Neural progenitor cell (in vitro differentiated cells): Measurements from ENCODE around the gene MATN1. TPM values are rescaled to one million over a fixed set of nuclear protein-coding genes. Genes with fewer than 3 reads are reported as not detected.

Experiments used
- DNase-seq: peaks from one replicate; pipeline ENCODE4 v3.0.0-alpha.2; 2016; ENCODE audit warnings: low spot score
- H2AFZ ChIP-seq: fragments of 200-600 bp; sonication (generic); replicated peaks from 2 replicates; pipeline ENCODE4 v1.6.1; 2016; ENCODE audit warnings: antibody characterized with exemption
- H3F3A ChIP-seq: fragments of 200-600 bp; sonication (generic); 2 replicates; pipeline ENCODE4 v1.6.1; 2016; ENCODE audit warnings: antibody characterized with exemption, low read depth
- H3K27ac ChIP-seq: fragments of 200-600 bp; sonication (generic); 2 replicates; pipeline ENCODE4 v1.5.1; 2016; ENCODE audit warnings: mild to moderate bottlenecking
- H3K27me3 ChIP-seq: fragments of 200-600 bp; sonication (generic); 2 replicates; pipeline ENCODE4 v1.6.1; 2016; ENCODE audit warnings: mild to moderate bottlenecking, moderate library complexity
- H3K36me3 ChIP-seq: fragments of 200-600 bp; sonication (generic); 2 replicates; pipeline ENCODE4 v1.5.1; 2016
- H3K4me1 ChIP-seq: fragments of 200-600 bp; sonication (generic); 2 replicates; pipeline ENCODE4 v1.6.1; 2016; ENCODE audit warnings: mixed run types
- H3K4me2 ChIP-seq: fragments of 200-600 bp; sonication (generic); 2 replicates; pipeline ENCODE4 v1.6.1; 2016
- H3K4me3 ChIP-seq: fragments of 200-600 bp; sonication (generic); 2 replicates; pipeline ENCODE4 v1.5.1; 2016
- H3K79me2 ChIP-seq: fragments of 200-600 bp; sonication (generic); 2 replicates; pipeline ENCODE4 v1.6.1; 2016; ENCODE audit warnings: low read depth
- H3K9ac ChIP-seq: fragments of 200-600 bp; sonication (generic); 2 replicates; pipeline ENCODE4 v1.6.1; 2016
- H3K9me3 ChIP-seq: fragments of 200-600 bp; sonication (generic); 2 replicates; pipeline ENCODE4 v1.5.1; 2016; ENCODE audit warnings: low read depth
- H4K20me1 ChIP-seq: fragments of 200-600 bp; sonication (generic); 2 replicates; pipeline ENCODE4 v1.6.1; 2016; ENCODE audit warnings: low read depth
- H3K27ac Mint-ChIP-seq: 3 replicates; pipeline ENCODE4 v1.8.0; 2021; ENCODE audit warnings: mixed read lengths
- H3K27me3 Mint-ChIP-seq: 2 replicates; pipeline ENCODE4 v1.8.0; 2022; ENCODE audit warnings: low read depth, mild to moderate bottlenecking, inconsistent platforms, moderate library complexity, mixed read lengths; ENCODE audit not compliant: insufficient read depth
- H3K36me3 Mint-ChIP-seq: 3 replicates; pipeline ENCODE4 v1.8.0; 2021; ENCODE audit warnings: mixed read lengths
- H3K4me1 Mint-ChIP-seq: 3 replicates; pipeline ENCODE4 v1.8.0; 2021; ENCODE audit warnings: mixed read lengths
- H3K4me3 Mint-ChIP-seq: 3 replicates; pipeline ENCODE4 v1.8.0; 2021; ENCODE audit warnings: mild to moderate bottlenecking, moderate library complexity, mixed read lengths
- H3K9me3 Mint-ChIP-seq: 3 replicates; pipeline ENCODE4 v1.8.0; 2020; ENCODE audit warnings: mixed read lengths
- EZH2 ChIP-seq: fragments of 200-600 bp; sonication (generic); IDR thresholded peaks from 2 replicates; pipeline ENCODE4 v1.6.1; 2017; ENCODE audit warnings: antibody characterized with exemption, mild to moderate bottlenecking, moderate library complexity
- EZH2phosphoT487 ChIP-seq: fragments of 200-600 bp; sonication (generic); IDR thresholded peaks from 2 replicates; pipeline ENCODE4 v1.6.1; 2017; ENCODE audit warnings: antibody characterized with exemption
- total RNA-seq: library from RNA; depleted of rRNA; stranded (reverse); fragments of >200 nt; gene quantifications from 2 replicates; pipeline ENCODE4 v1.2.3, GENCODE V29; 2015; ENCODE audit warnings: low replicate concordance
- TF ChIP-seq, protein P1 (sequence below): fragments of 200-600 bp; sonication (generic); IDR thresholded peaks from 2 replicates; pipeline ENCODE4 v1.5.1; 2017; ENCODE audit warnings: antibody characterized with exemption, mild to moderate bottlenecking

MATN1 gene
- total RNA-seq, 1 donor from 2014 or later = not detected

DNA sequence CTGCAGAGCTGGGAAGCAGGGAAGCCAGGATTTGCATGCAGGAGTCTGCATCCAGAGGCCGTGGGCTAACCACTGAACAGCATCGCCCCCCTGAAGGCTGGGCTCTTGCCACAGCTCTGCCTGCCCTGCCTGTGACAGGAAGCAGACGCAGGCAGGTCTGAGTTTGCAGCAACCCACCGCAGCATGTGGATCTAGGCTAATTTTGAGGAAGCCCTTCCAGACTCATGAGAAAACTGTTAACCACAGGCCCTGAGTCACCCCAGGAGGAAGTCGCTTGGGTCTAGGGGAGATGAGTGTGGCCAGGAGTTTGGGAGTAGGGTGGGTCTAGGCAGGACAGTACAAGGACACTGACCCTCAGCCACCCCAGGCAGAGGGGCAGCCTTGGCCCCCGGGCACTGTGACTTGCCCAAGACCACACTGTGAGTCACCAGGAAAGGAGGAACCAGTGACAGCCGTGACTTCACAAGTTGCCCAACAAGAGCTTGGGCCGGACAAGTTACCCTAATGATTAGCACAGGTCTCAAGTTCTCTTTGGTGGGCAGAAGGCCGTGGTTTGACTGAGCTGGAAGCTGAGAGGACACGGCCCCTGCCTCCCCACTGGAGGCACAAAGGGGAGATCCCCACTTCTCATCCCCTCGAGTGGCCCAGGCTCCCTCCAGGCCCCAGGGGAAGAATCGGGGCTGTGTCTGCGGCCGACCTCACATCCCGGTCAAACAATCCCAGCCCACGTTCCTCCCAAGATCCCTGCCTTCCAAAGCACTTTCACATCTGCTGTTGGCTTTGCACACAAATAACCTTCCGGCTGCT lies 33.4 kb upstream of the MATN1 start:
- H3K27me3 ChIP-seq = no peaks in the 10 kb centered on the region
- peaks cover 16% of the 10 kb centered on the region for H3K4me1 ChIP-seq
- Mint-ChIP-seq H3K4me3 (no peak overlapping the region), H3K36me3 (no peaks in the 10 kb centered on the region), H3K27ac (peak overlapping the region; percentile 73), H3K4me1 (peaks cover 29% of the 10 kb centered on the region), H3K9me3 (peaks cover 5% of the 10 kb centered on the region), H3K27me3 (peaks cover 6% of the 10 kb centered on the region)
- H3K4me2 ChIP-seq = no peak overlapping the region
- no peak overlapping the region for H3K27ac ChIP-seq
- no peak for DNase-seq
- no peaks in the 10 kb centered on the region for H3K9me3 ChIP-seq
- no peaks in the 10 kb centered on the region for H3F3A ChIP-seq
- no peak overlapping the region for H3K9ac ChIP-seq
- TF ChIP-seq EZH2 (no peak), EZH2phosphoT487 (no peak)
- TF ChIP-seq, protein P1, sequence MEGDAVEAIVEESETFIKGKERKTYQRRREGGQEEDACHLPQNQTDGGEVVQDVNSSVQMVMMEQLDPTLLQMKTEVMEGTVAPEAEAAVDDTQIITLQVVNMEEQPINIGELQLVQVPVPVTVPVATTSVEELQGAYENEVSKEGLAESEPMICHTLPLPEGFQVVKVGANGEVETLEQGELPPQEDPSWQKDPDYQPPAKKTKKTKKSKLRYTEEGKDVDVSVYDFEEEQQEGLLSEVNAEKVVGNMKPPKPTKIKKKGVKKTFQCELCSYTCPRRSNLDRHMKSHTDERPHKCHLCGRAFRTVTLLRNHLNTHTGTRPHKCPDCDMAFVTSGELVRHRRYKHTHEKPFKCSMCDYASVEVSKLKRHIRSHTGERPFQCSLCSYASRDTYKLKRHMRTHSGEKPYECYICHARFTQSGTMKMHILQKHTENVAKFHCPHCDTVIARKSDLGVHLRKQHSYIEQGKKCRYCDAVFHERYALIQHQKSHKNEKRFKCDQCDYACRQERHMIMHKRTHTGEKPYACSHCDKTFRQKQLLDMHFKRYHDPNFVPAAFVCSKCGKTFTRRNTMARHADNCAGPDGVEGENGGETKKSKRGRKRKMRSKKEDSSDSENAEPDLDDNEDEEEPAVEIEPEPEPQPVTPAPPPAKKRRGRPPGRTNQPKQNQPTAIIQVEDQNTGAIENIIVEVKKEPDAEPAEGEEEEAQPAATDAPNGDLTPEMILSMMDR = no peak
- no peaks in the 10 kb centered on the region for H3K79me2 ChIP-seq
- no peak overlapping the region for H3K4me3 ChIP-seq
- H4K20me1 ChIP-seq = no peaks in the 10 kb centered on the region
- no peaks in the 10 kb centered on the region for H3K36me3 ChIP-seq
- no peak overlapping the region for H2AFZ ChIP-seq

GRCh38 chr1:30756206-30756544 lies 32.8 kb upstream of the MATN1 start:
- H4K20me1 ChIP-seq = no peaks in the 10 kb centered on the region
- H3K4me3 Mint-ChIP-seq = no peak overlapping the region

DNA sequence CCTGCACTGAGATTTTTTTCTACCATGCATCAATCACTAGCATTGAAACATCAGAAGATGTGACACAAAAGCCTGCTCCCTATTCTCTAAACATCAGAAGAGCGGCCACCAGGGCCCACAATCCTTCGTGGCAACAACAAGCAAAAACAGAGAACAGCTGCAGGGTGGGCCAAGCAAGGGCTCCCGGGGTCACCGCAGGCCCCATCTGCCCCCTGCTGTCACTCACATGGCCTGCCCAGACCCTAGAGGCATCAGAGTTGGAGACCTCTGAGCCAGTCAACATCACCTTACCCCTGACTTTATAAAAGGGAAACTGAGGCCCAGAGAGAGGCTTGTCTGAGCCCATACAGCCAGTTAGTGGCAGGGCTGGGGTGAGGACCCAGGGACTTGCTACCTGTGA lies 32.4 kb upstream of the MATN1 start:
- Histone ChIP-seq H4K20me1 (no peaks in the 10 kb centered on the region), H3K79me2 (no peaks in the 10 kb centered on the region), H3K4me3 (no peak overlapping the region), H3K9ac (no peak overlapping the region), H3K4me1 (peaks cover 6% of the 10 kb centered on the region), H2AFZ (no peak overlapping the region), H3F3A (no peaks in the 10 kb centered on the region), H3K36me3 (no peaks in the 10 kb centered on the region), H3K9me3 (no peaks in the 10 kb centered on the region), H3K27me3 (no peaks in the 10 kb centered on the region), H3K4me2 (no peak overlapping the region), H3K27ac (no peak overlapping the region)
- TF ChIP-seq, protein P1 = no peak
- TF ChIP-seq EZH2phosphoT487 = no peak
- no peak for TF ChIP-seq EZH2
- Mint-ChIP-seq H3K9me3 (peaks cover 5% of the 10 kb centered on the region), H3K27me3 (peaks cover 6% of the 10 kb centered on the region), H3K27ac (no peak overlapping the region), H3K36me3 (no peaks in the 10 kb centered on the region), H3K4me1 (peaks cover 19% of the 10 kb centered on the region), H3K4me3 (no peak overlapping the region)
- DNase-seq = no peak

More at GRCh38 chr1:30756206-30756544, 32.8 kb upstream of the MATN1 start:
- Histone ChIP-seq H3K36me3 (no peaks in the 10 kb centered on the region), H2AFZ (no peak overlapping the region), H3F3A (no peaks in the 10 kb centered on the region), H3K27me3 (no peaks in the 10 kb centered on the region), H3K9ac (no peak overlapping the region), H3K79me2 (no peaks in the 10 kb centered on the region), H3K4me3 (no peak overlapping the region), H3K4me2 (no peak overlapping the region), H3K9me3 (no peaks in the 10 kb centered on the region), H3K4me1 (peaks cover 10% of the 10 kb centered on the region), H3K27ac (no peak overlapping the region)
- Mint-ChIP-seq H3K9me3 (peaks cover 5% of the 10 kb centered on the region), H3K27me3 (peaks cover 6% of the 10 kb centered on the region), H3K4me1 (peaks cover 23% of the 10 kb centered on the region), H3K36me3 (no peaks in the 10 kb centered on the region), H3K27ac (no peak overlapping the region)
- no peak for TF ChIP-seq EZH2phosphoT487
- TF ChIP-seq, protein P1 = no peak
- no peak for TF ChIP-seq EZH2
- DNase-seq = no peak
